Right ventricle myocardium superior (tissue), 1 donor: ENCODE results near the gene FGF4. TPM values are rescaled to one million over a fixed set of nuclear protein-coding genes. Genes with fewer than 3 reads are reported as not detected.

Experiments
- ATAC-seq: fragments of 200-7000 bp; cut with Tn5 transposase; one replicate; pipeline ENCODE4 v1.9.1; 2020; ENCODE audit warnings: mild to moderate bottlenecking; ENCODE audit not compliant: poor library complexity
- DNase-seq: peaks from one replicate; pipeline ENCODE4 v3.0.0-alpha.2; 2020
- intact Hi-C: fragments of 100-400 bp; cut with DNase I; formaldehyde crosslinking; loops from one replicate; pipeline ENCODE4 v1.11.2; 2022
- long read RNA-seq: library from polyadenylated mRNA; unstranded; transcript quantifications from one replicate; pipeline ENCODE4 v2.0.0, GENCODE V29; 2021
- total RNA-seq: library from RNA; stranded (reverse); fragmentation: NEBNext Ultra II Directional; extraction: Animal tissue kit (Norgen Biotek cat#: 25700); gene quantifications from one replicate; pipeline ENCODE4 v1.2.1, GENCODE V29; 2021
- donor health status: DM: no; HTN: yes; CAD: no; lungs with severe emphysema.

FGF4 gene
- not detected for total RNA-seq
- long read RNA-seq, result 0 reads

DNA sequence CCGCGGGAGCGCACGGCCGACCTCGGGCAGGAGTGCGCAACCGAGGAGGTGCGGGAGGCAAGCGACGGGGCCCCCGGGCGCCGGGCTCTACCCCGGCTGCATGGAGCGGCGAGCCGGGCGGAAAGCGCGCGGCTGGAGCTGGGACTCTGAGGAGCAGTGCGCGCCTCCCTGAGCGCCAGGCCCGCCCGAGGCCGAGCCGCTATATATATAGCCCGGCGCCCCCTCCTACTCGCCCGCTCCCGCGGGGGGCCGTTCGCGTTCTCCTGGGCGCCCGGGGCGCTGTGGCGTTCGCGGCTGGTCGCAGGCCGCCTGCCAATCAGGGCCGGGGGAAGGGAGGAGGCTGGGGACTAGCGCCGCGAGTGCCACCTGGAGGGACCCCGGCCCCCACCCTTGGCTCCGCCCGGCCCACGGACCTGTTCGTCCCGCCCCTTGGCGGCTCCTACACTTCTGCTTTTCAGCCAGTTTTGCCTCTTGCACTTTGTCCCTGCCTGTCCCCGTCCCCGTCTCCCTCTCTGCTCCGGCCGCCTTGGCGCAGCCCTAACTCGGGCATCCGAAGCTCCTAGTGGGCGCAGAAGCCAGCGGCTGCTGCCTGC, at the start of gene FGF4:
Gene FGF4 (minus strand): TSS at position 179 of the 593 bp plus-strand sequence. CDS start 257 bp downstream, outside the sequence.
- intact Hi-C loops, result no loop called here
- no peak for ATAC-seq
- no peak for DNase-seq

DNA sequence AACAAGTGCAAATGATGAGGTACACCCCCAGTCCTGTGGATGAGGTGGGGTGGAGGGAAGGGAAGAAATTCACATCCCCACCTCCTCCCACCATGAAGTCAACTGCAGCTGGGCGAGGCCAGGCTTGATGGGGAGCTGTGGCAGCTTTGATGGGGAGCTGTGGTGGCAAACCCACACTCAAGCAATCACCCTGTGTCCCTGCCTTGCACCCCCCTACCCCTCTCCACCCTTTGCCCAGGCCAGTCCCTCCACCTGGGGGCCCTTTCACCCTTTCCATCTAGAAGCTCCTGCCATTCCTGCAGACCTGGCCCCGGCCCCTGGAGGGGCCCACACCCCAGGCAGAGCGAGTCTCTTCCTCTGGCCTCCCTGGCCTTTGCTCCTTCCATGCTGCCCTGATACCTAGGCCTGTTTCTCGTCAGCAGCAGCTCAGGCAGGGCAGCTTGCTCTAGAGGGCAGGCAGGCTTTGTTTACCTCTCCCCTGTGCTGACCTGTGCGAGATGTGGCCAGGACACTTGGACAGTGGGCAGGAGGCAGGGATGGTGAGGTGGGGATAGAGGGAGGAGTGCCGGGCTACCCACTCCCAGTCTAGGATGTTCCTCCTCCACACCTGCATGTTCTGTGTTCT, 48.6 kb upstream of the FGF4 start:
- intact Hi-C loops, result no loop called here
- DNase-seq (peak; percentile 13), ATAC-seq (no peak)

- ATAC-seq, result no peak
- intact Hi-C loops, result no loop called here
- no peak for DNase-seq
Measured at GRCh38 chr11:69822676-69823494, 47.7 kb upstream of the FGF4 start.

- ATAC-seq (no peak), DNase-seq (no peak)
Measured at GRCh38 chr11:69821511-69822040, 46.4 kb upstream of the FGF4 start.

DNA sequence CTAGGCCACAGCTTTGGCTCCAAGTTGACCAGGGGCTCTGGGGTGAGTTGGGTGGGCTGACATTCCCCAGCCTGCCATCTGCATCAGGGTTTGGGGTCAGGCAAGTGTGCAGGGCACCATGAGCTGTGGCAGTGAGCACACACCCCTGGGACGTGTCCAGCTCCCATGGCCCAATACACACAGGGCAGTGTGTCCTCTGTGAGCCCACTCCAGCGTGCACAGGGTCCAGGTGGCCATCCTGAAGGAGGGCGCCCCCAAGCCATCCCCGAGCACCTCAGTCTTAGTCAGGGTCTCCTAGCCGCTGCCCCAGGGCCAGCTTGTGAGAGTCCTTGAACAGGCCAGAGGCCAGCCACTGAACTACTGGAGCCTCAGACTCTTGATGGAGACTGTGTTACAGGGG, 45.3 kb upstream of the FGF4 start:
- DNase-seq (no peak), ATAC-seq (no peak)
- intact Hi-C loops, result no loop called here

More at GRCh38 chr11:69821511-69822040, 46.4 kb upstream of the FGF4 start:
- intact Hi-C loops, result no loop called here

DNA sequence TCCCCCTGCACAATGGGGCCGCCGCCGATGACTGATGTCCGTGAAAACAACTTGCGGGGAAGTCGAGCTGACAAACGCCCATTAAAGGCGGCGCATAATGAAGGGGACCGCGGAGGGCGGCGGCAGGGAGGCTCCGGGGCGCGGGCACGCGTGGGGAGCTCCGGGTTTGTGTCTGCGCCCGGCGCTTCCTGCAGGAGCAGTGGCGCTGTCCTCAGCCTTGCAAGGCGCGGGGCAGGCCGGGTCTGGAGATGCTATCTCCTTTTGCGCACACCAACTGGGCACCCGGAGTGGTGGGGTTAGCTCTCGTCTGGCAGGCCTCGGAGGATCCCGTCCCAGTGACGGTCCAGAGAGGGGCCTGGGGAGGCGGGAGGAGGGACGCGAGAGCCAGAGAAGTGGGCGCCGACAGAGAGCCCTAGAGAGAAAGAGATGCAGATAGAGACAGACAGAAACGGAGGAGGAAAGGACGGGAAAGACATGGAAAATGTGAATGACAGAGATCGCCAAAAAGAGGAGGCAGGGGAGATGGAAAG, 44.5 kb upstream of the FGF4 start:
- DNase-seq, result no peak
- intact Hi-C loops, result no loop called here
- ATAC-seq, result no peak

DNA sequence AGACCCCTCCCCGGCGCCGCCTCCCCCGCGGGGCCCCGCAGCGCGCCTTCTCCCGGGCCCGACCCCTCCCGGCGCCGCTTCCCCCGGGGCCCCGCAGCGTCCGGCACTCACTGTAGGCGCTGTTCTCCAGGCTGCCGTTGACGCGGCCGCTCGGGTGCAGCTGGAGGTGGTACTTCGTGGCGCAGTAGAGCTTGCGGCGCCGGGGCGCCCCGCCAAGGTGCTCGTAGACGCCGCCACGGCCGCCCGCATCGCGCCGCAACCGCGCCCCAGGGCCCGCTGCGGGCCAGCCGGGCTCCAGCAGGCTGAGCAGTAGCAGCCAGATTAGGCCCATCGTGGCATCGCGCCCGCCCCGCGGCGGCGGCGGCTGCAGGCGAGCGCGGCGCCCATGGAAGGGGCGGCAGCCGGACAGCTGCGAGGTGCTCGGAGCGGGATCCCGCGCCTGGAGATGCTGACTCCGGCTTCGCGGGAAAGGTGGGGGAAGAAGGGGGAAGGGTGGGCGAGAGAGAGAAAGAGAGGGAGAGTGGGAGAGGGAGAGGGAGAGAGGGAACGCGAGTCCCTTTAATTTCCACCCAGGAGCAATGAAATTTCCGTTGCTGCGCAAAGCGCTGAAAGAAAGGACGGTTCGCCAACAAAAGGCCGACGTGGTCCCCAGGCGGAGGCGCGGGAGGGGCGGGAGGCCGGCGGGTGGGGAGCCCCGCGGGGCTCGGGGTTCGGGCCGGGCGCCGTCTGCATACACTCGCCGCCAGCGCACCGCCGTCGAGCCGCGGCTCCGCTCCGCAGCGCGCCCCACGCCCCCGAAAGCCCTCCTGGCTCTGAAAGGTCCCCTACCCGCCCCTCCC, 43.7 kb upstream of the FGF4 start, which contains the start of gene FGF3:
Gene FGF3 (minus strand): TSS at position 814 of the 839 bp plus-strand sequence. CDS start 483 bp downstream, at position 331.
- no peak for ATAC-seq
- intact Hi-C loops, result no loop called here
- DNase-seq, result no peak

- intact Hi-C loops, result no loop called here
- DNase-seq (no peak), ATAC-seq (no peak)
Measured at GRCh38 chr11:69818231-69818602, 43.1 kb upstream of the FGF4 start.

DNA sequence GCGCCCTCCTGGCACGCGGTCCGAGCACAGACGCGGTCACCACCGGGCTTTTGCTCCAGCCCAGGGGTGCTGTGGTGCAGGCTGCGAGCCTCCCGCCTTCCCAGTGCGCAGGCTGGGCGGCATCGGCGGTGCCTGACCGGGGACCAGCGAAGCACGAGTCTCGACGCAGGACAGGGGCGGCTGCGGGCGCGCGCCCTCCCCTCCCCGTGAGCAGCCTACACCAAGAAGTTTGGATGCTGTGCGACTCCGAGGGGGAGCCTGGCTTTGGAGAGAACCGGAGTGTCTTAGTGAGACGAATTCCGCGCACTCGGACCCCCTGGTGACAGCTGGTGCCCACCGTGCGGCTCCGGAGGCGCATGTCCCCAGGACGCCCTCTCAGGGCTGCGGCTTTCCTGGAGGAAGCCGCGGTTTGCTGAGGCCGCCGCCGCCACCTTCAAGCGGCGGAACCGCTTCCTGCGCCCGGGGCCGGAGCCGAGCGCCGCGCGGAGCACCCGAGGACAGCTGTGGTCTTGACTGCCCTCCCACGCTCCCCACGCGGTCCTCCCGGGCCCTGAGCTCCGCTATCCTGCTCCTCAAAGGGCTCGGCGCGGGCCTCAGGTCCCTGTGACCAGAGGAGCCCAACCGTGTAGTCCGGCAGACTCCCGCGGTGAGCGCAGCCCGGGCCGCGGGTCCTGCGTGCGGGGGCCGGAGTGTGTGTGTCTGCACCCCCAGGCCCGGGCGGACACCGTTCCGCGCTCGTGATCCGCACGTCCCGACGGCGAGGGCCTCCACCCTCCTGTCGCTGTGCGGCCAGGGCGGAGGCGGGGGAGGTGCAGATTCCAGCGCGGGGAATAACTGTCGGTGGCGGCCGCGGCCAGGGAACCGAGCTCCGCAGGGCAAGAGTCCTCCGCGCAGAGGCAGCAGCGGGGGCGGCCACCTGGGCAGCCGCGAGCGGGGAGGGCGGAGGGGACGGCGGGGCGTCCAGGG, 42.4 kb upstream of the FGF4 start:
- DNase-seq, result no peak
- peak; percentile 46 for ATAC-seq
- intact Hi-C loops, result no loop called here

DNA sequence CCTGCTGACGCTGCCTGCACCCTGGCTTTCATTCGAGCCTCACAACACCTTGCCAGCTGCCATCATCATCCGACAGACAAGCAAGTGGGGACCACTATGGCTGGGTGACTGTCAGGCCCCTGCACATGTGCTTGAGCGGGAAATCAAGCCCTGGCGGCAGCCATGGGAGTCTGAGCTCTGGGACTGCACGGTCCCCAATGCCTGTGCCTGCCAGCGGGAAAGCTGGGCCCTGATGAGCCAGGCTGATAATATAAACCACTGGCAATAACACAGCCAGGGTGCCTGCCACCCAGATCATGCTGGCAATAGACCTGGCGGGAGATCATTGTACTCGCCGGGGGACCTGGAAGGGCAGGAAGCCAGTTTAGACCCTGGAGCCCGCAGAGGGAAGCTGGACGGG, 41.5 kb upstream of the FGF4 start:
- intact Hi-C loops, result no loop called here
- DNase-seq, result no peak
- no peak for ATAC-seq

DNA sequence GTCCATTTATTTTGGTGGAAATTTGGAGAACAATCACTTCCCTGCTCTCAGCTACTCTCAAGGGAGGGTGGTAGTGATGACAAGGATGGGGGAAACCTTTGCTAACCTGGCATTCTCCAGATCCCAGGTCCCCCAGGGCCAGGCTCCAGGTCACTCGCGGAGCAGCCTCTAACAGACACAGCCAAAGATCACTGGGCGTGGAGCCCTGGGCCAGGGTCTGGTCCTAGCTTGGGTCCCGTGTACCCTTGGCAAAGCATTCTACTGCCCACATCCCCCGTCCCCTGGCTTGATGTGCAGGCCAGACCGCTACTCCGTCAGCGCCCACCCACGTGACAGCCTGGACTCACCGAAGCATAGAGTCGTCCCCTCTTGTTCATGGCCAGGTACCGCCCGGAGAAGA, 40.8 kb upstream of the FGF4 start:
- ATAC-seq (no peak), DNase-seq (no peak)
- intact Hi-C loops, result no loop called here

- intact Hi-C loops, result no loop called here
- ATAC-seq (no peak), DNase-seq (no peak)
Measured at GRCh38 chr11:69814902-69815301, 39.8 kb upstream of the FGF4 start.

DNA sequence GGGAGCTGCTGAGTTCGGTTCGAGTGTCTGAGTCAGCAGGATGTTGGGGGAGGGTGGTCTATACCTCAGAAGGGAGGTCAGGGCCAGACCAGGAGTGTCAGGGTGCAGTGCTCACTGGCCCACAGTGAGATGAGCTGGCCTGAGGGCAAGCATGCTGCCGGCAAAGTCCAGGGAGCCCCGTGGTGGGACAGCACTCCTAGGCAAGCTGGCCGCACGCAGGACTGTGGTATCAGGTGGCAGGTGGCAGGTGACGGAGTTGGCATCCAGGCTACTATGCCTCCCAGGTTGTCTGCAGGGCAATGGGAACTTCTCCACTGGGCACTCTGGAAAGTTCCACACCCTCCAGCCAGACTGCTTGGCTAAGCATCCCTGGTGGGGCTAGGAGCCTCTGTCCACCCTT, 39.3 kb upstream of the FGF4 start:
- intact Hi-C loops, result no loop called here
- no peak for ATAC-seq
- no peak for DNase-seq

DNA sequence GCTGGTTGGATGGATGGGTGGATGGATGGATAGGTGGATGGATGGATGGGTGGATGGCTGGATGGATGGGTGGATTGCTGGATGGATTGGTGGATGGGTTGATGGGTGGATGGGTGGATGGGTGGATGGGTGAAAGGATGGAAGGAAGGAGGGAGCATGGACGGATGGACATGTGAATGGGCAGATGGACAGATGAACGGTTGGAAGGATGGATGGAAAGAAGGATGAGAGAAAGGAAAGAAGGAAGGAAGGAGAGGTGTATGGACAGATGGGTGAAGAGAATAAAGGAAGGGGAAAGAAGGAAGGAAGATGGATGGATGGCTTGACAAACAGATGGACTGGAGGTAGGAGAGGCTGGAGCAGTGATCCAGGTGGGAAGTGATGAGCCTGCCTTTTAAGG, 38.7 kb upstream of the FGF4 start:
- DNase-seq (no peak), ATAC-seq (no peak)
- intact Hi-C loops, result no loop called here

DNA sequence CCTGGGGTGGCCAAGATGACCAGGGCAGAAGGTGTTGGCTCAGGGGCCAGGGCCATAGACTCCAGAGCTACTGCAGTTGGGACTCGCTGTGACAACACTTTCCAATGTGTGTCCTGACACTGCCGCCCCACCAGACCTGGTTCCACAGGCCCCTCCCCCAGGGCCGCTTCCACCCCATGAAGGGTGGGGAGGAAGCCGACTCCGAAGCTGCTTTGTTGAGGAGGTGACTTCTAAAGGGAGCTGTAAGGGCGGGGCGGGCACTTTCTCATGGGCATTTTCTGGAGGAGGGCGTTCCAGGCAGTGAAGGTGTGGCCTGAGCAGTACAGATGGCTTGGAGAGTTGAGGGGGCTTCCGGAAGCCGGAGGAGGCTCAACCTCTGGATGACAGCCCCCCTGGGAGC, 37.8 kb upstream of the FGF4 start:
- intact Hi-C loops, result no loop called here
- DNase-seq (no peak), ATAC-seq (no peak)

DNA sequence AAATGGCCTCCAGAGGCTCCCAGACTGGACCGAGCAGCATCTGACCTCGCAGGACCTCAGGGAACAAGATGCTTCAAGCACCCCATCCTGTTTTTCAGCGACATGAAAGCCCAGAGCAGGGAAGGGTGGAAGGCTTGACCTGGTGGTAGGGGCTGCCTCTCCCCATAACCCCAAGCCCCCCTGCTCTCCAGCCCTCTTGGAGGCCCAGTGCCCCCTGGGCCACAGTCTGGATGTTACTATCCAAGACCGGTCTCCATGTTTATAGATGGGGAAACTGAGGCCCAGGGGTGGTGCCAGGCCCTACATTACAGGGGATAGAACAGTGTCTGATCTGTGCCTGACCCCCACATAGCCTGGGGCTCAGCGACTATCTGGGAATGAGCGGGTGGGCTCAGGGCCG, 37.1 kb upstream of the FGF4 start:
- DNase-seq (no peak), ATAC-seq (no peak)
- intact Hi-C loops, result no loop called here

GRCh38 chr11:69811431-69811830, 36.3 kb upstream of the FGF4 start:
- ATAC-seq, result no peak
- intact Hi-C loops, result no loop called here
- no peak for DNase-seq
